Neural cell (in vitro differentiated cells): ENCODE data around the gene COBLL1. TPM values are rescaled to one million over a fixed set of nuclear protein-coding genes. Genes with fewer than 3 reads are reported as not detected.

Experiments
- H2AFZ ChIP-seq: fragments of 200-600, 300-800 bp; sonication (generic), shearing (Covaris generic); 2 replicates; pipeline ENCODE4 v1.6.0; 2014; ENCODE audit warnings: low read depth, mild to moderate bottlenecking, antibody characterized with exemption, low read length, moderate library complexity
- H3F3A ChIP-seq: fragments of 200-600 bp; shearing (Covaris generic); 2 replicates; pipeline ENCODE4 v1.6.1; 2016; ENCODE audit warnings: mild to moderate bottlenecking, moderate library complexity, mixed read lengths, antibody characterized with exemption, low read length; ENCODE audit not compliant: insufficient read depth, poor library complexity, severe bottlenecking
- H3K27ac ChIP-seq: fragments of 200-600, 300-800 bp; sonication (generic), shearing (Covaris generic); 2 replicates; pipeline ENCODE4 v1.5.1; 2014; ENCODE audit warnings: mild to moderate bottlenecking, low read length, moderate library complexity
- H3K27me3 ChIP-seq: fragments of 300-800, 200-600 bp; sonication (generic), shearing (Covaris generic); 2 replicates; pipeline ENCODE4 v1.6.0; 2014; ENCODE audit warnings: mild to moderate bottlenecking, low read depth, low read length, moderate library complexity; ENCODE audit not compliant: insufficient read depth
- H3K36me3 ChIP-seq: fragments of 300-800, 200-600 bp; sonication (generic), shearing (Covaris generic); 2 replicates; pipeline ENCODE4 v1.5.1; 2014; ENCODE audit warnings: mild to moderate bottlenecking, antibody characterized with exemption, low read length, moderate library complexity; ENCODE audit not compliant: insufficient read depth
- H3K4me2 ChIP-seq: fragments of 300-800, 200-600 bp; sonication (generic), shearing (Covaris generic); 2 replicates; pipeline ENCODE4 v1.6.0; 2014; ENCODE audit warnings: mild to moderate bottlenecking, low read length
- H3K4me3 ChIP-seq: fragments of 300-800, 200-600 bp; sonication (generic), shearing (Covaris generic); 2 replicates; pipeline ENCODE4 v1.5.1; 2014; ENCODE audit warnings: mild to moderate bottlenecking, low read length, moderate library complexity
- H3K79me2 ChIP-seq: fragments of 200-600 bp; shearing (Covaris generic); replicated peaks from 2 replicates; pipeline ENCODE4 v1.6.0; 2014; ENCODE audit warnings: mild to moderate bottlenecking, low read length, moderate library complexity; ENCODE audit not compliant: insufficient read depth
- H3K9ac ChIP-seq: fragments of 300-800, 200-600 bp; sonication (generic), shearing (Covaris generic); 2 replicates; pipeline ENCODE4 v1.6.1; 2016; ENCODE audit warnings: mild to moderate bottlenecking, low read length, mixed read lengths
- H3K9me2 ChIP-seq: fragments of 200-600 bp; shearing (Covaris generic); 2 replicates; pipeline ENCODE4 v1.6.1; 2016; ENCODE audit warnings: mild to moderate bottlenecking, low read length, mixed read lengths; ENCODE audit not compliant: insufficient read depth
- H3K9me3 ChIP-seq: fragments of 200-600, 300-800 bp; sonication (generic), shearing (Covaris generic); 2 replicates; pipeline ENCODE4 v1.6.1; 2016; ENCODE audit warnings: mild to moderate bottlenecking, mixed run types, low read length, moderate library complexity, mixed read lengths
- H4K20me1 ChIP-seq: fragments of 200-600 bp; shearing (Covaris generic); 2 replicates; pipeline ENCODE4 v1.6.1; 2016; ENCODE audit warnings: mild to moderate bottlenecking, mixed run types; ENCODE audit not compliant: insufficient read depth
- CTCF ChIP-seq: fragments of 450-650 bp; IDR thresholded peaks from 2 replicates; pipeline ENCODE4 v1.5.1; 2014; ENCODE audit warnings: antibody characterized with exemption, mild to moderate bottlenecking, moderate library complexity; ENCODE audit not compliant: poor library complexity, severe bottlenecking
- EP300 ChIP-seq: fragments of 450-650 bp; conservative IDR thresholded peaks from 2 replicates; pipeline ENCODE4 v1.6.1; 2014; ENCODE audit warnings: antibody characterized with exemption, mild to moderate bottlenecking, moderate library complexity; ENCODE audit not compliant: poor library complexity, severe bottlenecking
- EZH2 ChIP-seq: fragments of 200-600, 300-800 bp; shearing (Covaris generic), sonication (generic); IDR thresholded peaks from 2 replicates; pipeline ENCODE4 v1.6.1; 2014; ENCODE audit warnings: antibody characterized with exemption, low read length, borderline replicate concordance, mild to moderate bottlenecking; ENCODE audit not compliant: insufficient read depth, poor library complexity, severe bottlenecking
- MXI1 ChIP-seq: fragments of 450-650 bp; conservative IDR thresholded peaks from 2 replicates; pipeline ENCODE4 v1.6.1; 2014; ENCODE audit warnings: antibody characterized with exemption, mild to moderate bottlenecking; ENCODE audit not compliant: poor library complexity, severe bottlenecking
- POLR2AphosphoS5 ChIP-seq: IDR thresholded peaks from 2 replicates; pipeline ENCODE4 v1.6.1; 2012
- RAD21 ChIP-seq: fragments of 450-650 bp; conservative IDR thresholded peaks from 2 replicates; pipeline ENCODE4 v1.6.1; 2014; ENCODE audit warnings: antibody characterized with exemption, mild to moderate bottlenecking, moderate library complexity
- REST ChIP-seq: IDR thresholded peaks from 2 replicates; pipeline ENCODE4 v1.6.1; 2012; ENCODE audit warnings: borderline replicate concordance
- SMC3 ChIP-seq: fragments of 450-650 bp; conservative IDR thresholded peaks from 2 replicates; pipeline ENCODE4 v1.6.1; 2014; ENCODE audit warnings: antibody characterized with exemption, mild to moderate bottlenecking, moderate library complexity; ENCODE audit not compliant: poor library complexity
- TAF1 ChIP-seq: IDR thresholded peaks from 2 replicates; pipeline ENCODE4 v1.6.1; 2012; ENCODE audit warnings: low read depth
- polyA plus RNA-seq: library from polyadenylated mRNA; depleted of rRNA; stranded (reverse); fragments of >200 nt; gene quantifications from 2 replicates; pipeline ENCODE4 v1.2.3, GENCODE V29; 2014

The COBLL1 gene
- polyA plus RNA-seq, 1 donor from 2014 or later: 0.11 TPM

DNA sequence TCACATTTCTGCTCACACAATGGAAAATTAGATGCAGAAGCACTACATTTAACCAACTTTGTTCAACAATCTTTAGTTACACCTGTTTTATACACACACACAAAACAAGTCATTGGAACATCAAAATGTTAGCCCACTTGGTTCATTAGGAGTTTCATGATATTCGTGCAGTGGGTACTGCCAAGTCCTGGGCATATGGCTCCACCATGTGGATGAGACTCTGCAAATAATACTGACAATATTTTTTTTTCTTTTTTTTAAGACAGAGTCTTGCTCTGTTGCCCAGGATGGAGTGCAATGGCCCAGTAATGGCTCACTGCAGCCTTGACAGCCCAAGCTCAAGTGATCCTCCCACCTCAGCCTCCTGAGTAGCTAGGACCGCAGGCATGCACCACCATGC, 185.9 kb downstream of the COBLL1 start:
- no peak overlapping the region for H3K4me2 ChIP-seq
- no peaks in the 10 kb centered on the region for H3K9me2 ChIP-seq
- no peaks in the 10 kb centered on the region for H3K79me2 ChIP-seq
- no peak overlapping the region for H3K9ac ChIP-seq
- H3K4me3 ChIP-seq: no peak overlapping the region
- H3K9me3 ChIP-seq: no peaks in the 10 kb centered on the region
- H3F3A ChIP-seq: no peaks in the 10 kb centered on the region
- H4K20me1 ChIP-seq: no peaks in the 10 kb centered on the region
- no peak overlapping the region for H3K27ac ChIP-seq
- no peaks in the 10 kb centered on the region for H3K36me3 ChIP-seq
- no peaks in the 10 kb centered on the region for H3K27me3 ChIP-seq
- no peak overlapping the region for H2AFZ ChIP-seq
- TF ChIP-seq MXI1 (no peak), POLR2AphosphoS5 (no peak), TAF1 (no peak), EP300 (no peak), RAD21 (no peak), EZH2 (no peak), REST (no peak), CTCF (no peak), SMC3 (no peak)

- Histone ChIP-seq H3K4me2 (no peak overlapping the region), H3K9ac (no peak overlapping the region), H3K79me2 (no peaks in the 10 kb centered on the region), H3K4me3 (no peak overlapping the region), H3K27me3 (no peaks in the 10 kb centered on the region), H3K27ac (no peak overlapping the region), H2AFZ (no peak overlapping the region), H3F3A (no peaks in the 10 kb centered on the region), H3K9me2 (no peaks in the 10 kb centered on the region), H3K36me3 (no peaks in the 10 kb centered on the region), H3K9me3 (no peaks in the 10 kb centered on the region), H4K20me1 (no peaks in the 10 kb centered on the region)
- TF ChIP-seq POLR2AphosphoS5: no peak
- TF ChIP-seq SMC3: no peak
- no peak for TF ChIP-seq EP300
- no peak for TF ChIP-seq TAF1
- TF ChIP-seq MXI1: no peak
- no peak for TF ChIP-seq CTCF
- no peak for TF ChIP-seq RAD21
- TF ChIP-seq REST: no peak
- no peak for TF ChIP-seq EZH2
These were observed 186.3 kb downstream of the COBLL1 start for GRCh38 chr2:164655336-164655735.
